ENCODE data around the gene KPNA1. TPM values are rescaled to one million over a fixed set of nuclear protein-coding genes. Genes with fewer than 3 reads are reported as not detected.

Gene KPNA1
- total and polyA plus RNA-seq, 2 experiments from 2014 or later: 34.0 to 62.6 TPM

- H3K4me2 ChIP-seq (ENCODE audit: unreplicated experiment): no peak overlapping the region
- TF ChIP-seq EZH2 (IDR thresholded peaks at IDR 0.05; ENCODE audit: insufficient read depth, poor library complexity, severe bottlenecking) (no peak), EZH2phosphoT487 (IDR thresholded peaks at IDR 0.05; ENCODE audit: insufficient read depth, low read depth) (no peak)
- H3K4me3 ChIP-seq: no peak overlapping the region
- peaks cover 7% of the 10 kb centered on the region; the same call in 1 of the 2 replicates for H4K20me1 ChIP-seq (ENCODE audit: insufficient read depth)
- no peak overlapping the region for H2AFZ ChIP-seq
- H3K9ac ChIP-seq: no peak overlapping the region
- H3K79me2 ChIP-seq (ENCODE audit: insufficient read depth): peaks cover 31% of the 10 kb centered on the region
- no peaks in the 10 kb centered on the region for H3K9me3 ChIP-seq (ENCODE audit: low read depth)
- peaks cover 12% of the 10 kb centered on the region for H3F3A ChIP-seq (ENCODE audit: insufficient read depth)
- 86 to 100% methylated on average over 3 of the region's 3 CpGs for WGBS, 2 experiments (ENCODE audit: low coverage in 1 of 2, low lambda C conversion rate in 2 of 2, missing lambda C conversion rate in 2 of 2)
- in situ Hi-C loops (cut with MboI): no loop called here
- no peak overlapping the region for H3K27ac ChIP-seq
- DNase-seq: no peak
- no peaks in the 10 kb centered on the region for H3K36me3 ChIP-seq (ENCODE audit: low read depth)
- no peaks in the 10 kb centered on the region for H3K27me3 ChIP-seq (replicated peaks; ENCODE audit: insufficient read depth)
- H3K9me2 ChIP-seq (ENCODE audit: insufficient read depth): no peaks in the 10 kb centered on the region
- peaks cover 15% of the 10 kb centered on the region; the same call in 1 of the 2 replicates for H3K4me1 ChIP-seq (ENCODE audit: insufficient read depth)
Measured at GRCh38 chr3:122515870-122516269, 1.1 kb upstream of the KPNA1 start.

- H3K4me2 ChIP-seq (ENCODE audit: unreplicated experiment): peak overlapping the region; percentile 81
- peaks cover 39% of the 10 kb centered on the region for H3K79me2 ChIP-seq (ENCODE audit: insufficient read depth)
- peaks cover 12% of the 10 kb centered on the region for H3F3A ChIP-seq (ENCODE audit: insufficient read depth)
- peak overlapping the region; percentile 90 for H3K9ac ChIP-seq
- no peak for DNase-seq
- no peaks in the 10 kb centered on the region for H3K9me2 ChIP-seq (ENCODE audit: insufficient read depth)
- H3K4me1 ChIP-seq (ENCODE audit: insufficient read depth): peaks cover 15% of the 10 kb centered on the region; the same call in 1 of the 2 replicates
- H3K36me3 ChIP-seq (ENCODE audit: low read depth): no peaks in the 10 kb centered on the region
- peak overlapping the region; percentile 81 for H3K4me3 ChIP-seq
- H2AFZ ChIP-seq: peak overlapping the region; percentile 98
- in situ Hi-C loops (cut with MboI): no loop called here
- no peak for TF ChIP-seq EZH2 (IDR thresholded peaks at IDR 0.05; ENCODE audit: insufficient read depth, poor library complexity, severe bottlenecking)
- TF ChIP-seq EZH2phosphoT487 (IDR thresholded peaks at IDR 0.05; ENCODE audit: insufficient read depth, low read depth): no peak
- H4K20me1 ChIP-seq (ENCODE audit: insufficient read depth): peaks cover 7% of the 10 kb centered on the region; the same call in 1 of the 2 replicates
- H3K27ac ChIP-seq: no peak overlapping the region; the same call in 1 of the 2 replicates
- no peaks in the 10 kb centered on the region for H3K9me3 ChIP-seq (ENCODE audit: low read depth)
- WGBS, 2 experiments (ENCODE audit: low coverage in 1 of 2, low lambda C conversion rate in 2 of 2, missing lambda C conversion rate in 2 of 2): 35 to 38% methylated on average over 19 of the region's 19 CpGs
- H3K27me3 ChIP-seq (replicated peaks; ENCODE audit: insufficient read depth): no peaks in the 10 kb centered on the region
Measured at GRCh38 chr3:122515020-122515468, 305 bp upstream of the KPNA1 start.

DNA sequence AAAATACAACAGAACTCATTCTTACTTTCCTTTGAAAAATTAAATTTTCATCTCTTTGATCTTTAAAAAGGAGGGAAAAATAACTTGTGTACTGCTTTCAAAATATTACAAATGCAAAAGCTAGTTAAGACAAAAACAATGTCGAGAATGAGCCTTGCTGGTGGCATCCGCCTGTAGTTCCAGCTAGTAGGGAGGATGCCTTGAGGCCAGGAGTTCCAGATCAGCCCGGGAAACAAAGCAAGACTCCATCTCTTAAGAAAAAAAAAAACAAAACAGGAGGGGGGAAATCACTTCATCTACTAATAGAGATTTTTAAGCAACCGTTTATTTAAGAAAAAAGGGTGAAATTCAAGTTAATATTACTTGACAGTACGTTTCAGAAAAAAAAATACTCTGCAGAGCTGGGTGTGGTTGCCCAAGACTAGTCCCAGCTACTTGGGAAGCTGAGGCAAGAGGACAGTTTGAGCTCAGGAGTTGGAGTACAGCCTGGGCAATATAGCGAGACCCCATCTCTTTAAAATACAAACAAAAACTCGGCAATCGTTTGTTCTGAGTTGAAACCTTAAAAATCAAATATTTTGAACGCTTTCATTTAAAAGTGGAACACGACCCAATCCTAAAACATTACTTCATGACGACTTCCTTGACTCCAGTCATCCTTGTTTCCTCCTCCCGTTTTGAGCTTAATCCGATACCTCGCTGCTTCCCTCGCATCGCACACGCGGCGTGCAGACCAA, 1.2 kb downstream of the KPNA1 start:
- no peaks in the 10 kb centered on the region for H3K36me3 ChIP-seq (ENCODE audit: low read depth)
- in situ Hi-C loops (cut with MboI): no loop called here
- peak overlapping the region; percentile 90 for H3K27ac ChIP-seq
- peak; percentile 53 for DNase-seq
- H3K4me1 ChIP-seq (ENCODE audit: insufficient read depth): peaks cover 9% of the 10 kb centered on the region; the same call in 1 of the 2 replicates
- no peaks in the 10 kb centered on the region for H3K9me3 ChIP-seq (ENCODE audit: low read depth)
- peaks cover 54% of the 10 kb centered on the region for H3K79me2 ChIP-seq (ENCODE audit: insufficient read depth)
- H3K4me3 ChIP-seq: peak overlapping the region; percentile 81
- H3F3A ChIP-seq (ENCODE audit: insufficient read depth): peaks cover 12% of the 10 kb centered on the region
- H2AFZ ChIP-seq: peak overlapping the region; percentile 28
- no peak for TF ChIP-seq EZH2 (IDR thresholded peaks at IDR 0.05; ENCODE audit: insufficient read depth, poor library complexity, severe bottlenecking)
- TF ChIP-seq EZH2phosphoT487 (IDR thresholded peaks at IDR 0.05; ENCODE audit: insufficient read depth, low read depth): no peak
- H3K4me2 ChIP-seq (ENCODE audit: unreplicated experiment): peak overlapping the region; percentile 92
- peak overlapping the region; percentile 90 for H3K9ac ChIP-seq
- peaks cover 16% of the 10 kb centered on the region; the same call in 1 of the 2 replicates for H4K20me1 ChIP-seq (ENCODE audit: insufficient read depth)
- H3K27me3 ChIP-seq (replicated peaks; ENCODE audit: insufficient read depth): no peaks in the 10 kb centered on the region
- 5 to 7% methylated on average over 19 of the region's 19 CpGs for WGBS, 2 experiments (ENCODE audit: low coverage in 1 of 2, low lambda C conversion rate in 2 of 2, missing lambda C conversion rate in 2 of 2)
- H3K9me2 ChIP-seq (ENCODE audit: insufficient read depth): no peaks in the 10 kb centered on the region

DNA sequence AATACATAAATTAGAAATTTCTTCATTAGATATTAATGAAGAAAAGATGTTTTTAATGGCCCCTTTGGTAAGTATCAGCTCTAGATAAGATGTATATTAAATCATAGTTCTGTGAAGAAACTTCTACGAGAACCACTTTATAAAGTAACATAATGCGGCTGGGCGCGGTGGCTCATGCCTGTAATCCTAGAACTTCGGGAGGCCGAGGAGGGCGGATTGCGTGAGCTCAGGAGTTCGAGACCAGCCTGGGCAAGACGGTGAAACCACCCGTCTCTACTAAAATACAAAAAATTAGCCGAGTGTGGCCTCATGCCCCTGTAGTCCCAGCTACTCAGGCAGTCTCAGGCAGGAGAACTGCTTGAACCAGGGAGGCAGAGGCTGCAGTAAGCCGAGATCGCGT, 2.5 kb downstream of the KPNA1 start:
- Histone ChIP-seq H3K9me2 (ENCODE audit: insufficient read depth) (no peaks in the 10 kb centered on the region), H3K36me3 (ENCODE audit: low read depth) (no peaks in the 10 kb centered on the region), H2AFZ (no peak overlapping the region), H3K4me3 (no peak overlapping the region), H3K4me1 (ENCODE audit: insufficient read depth) (peaks cover 9% of the 10 kb centered on the region; the same call in 1 of the 2 replicates), H3F3A (ENCODE audit: insufficient read depth) (peaks cover 12% of the 10 kb centered on the region), H3K9me3 (ENCODE audit: low read depth) (no peaks in the 10 kb centered on the region), H3K79me2 (ENCODE audit: insufficient read depth) (peaks cover 67% of the 10 kb centered on the region), H3K4me2 (ENCODE audit: unreplicated experiment) (peak overlapping the region; percentile 92), H3K27ac (no peak overlapping the region), H3K9ac (no peak overlapping the region), H3K27me3 (replicated peaks; ENCODE audit: insufficient read depth) (no peaks in the 10 kb centered on the region), H4K20me1 (ENCODE audit: insufficient read depth) (peaks cover 20% of the 10 kb centered on the region; the same call in 1 of the 2 replicates)
- in situ Hi-C loops (cut with MboI): no loop called here
- no peak for TF ChIP-seq EZH2 (IDR thresholded peaks at IDR 0.05; ENCODE audit: insufficient read depth, poor library complexity, severe bottlenecking)
- TF ChIP-seq EZH2phosphoT487 (IDR thresholded peaks at IDR 0.05; ENCODE audit: insufficient read depth, low read depth): no peak
- DNase-seq: no peak
- WGBS, 2 experiments (ENCODE audit: low coverage in 1 of 2, low lambda C conversion rate in 2 of 2, missing lambda C conversion rate in 2 of 2): 88 to 90% methylated on average over 15 of the region's 15 CpGs

Data from GM23248 (cell line).